GM20431 (cell line): ENCODE results near the gene CLDN1.

Experiments
- in situ Hi-C: fragments of 300-500 bp; cut with MseI, MboI; formaldehyde crosslinking; loops from one replicate; pipeline ENCODE4 v1.15.0; 2020; ENCODE audit warnings: low sequenced_read_pairs; ENCODE audit not compliant: unreplicated experiment

CLDN1 gene, protein sequence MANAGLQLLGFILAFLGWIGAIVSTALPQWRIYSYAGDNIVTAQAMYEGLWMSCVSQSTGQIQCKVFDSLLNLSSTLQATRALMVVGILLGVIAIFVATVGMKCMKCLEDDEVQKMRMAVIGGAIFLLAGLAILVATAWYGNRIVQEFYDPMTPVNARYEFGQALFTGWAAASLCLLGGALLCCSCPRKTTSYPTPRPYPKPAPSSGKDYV

GRCh38 chr3:190321789-190322603 is at the start of gene CLDN1:
Gene CLDN1, minus strand, starts transcription at chr3:190322446. Its CDS starts 240 bp downstream, at chr3:190322206.
- in situ Hi-C loops = no loop called here

DNA sequence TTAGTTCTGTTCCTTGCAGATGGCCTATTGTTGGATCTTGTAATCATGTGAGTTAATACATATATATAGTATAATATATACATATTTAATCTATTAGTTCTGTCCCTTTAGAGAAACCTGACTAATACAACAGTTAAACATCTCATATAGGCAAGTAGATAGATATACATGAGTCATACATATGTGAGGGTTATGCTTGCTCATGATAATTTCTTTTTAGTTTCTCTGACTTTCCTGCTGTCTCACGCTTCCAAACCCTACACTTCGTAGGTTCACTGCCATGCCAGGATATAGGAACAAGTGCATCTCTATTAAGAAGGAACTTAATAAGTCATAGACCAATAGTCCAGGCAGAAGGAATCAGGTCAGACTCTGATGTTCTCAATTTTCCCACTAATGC is 48.9 kb upstream of the CLDN1 start:
- in situ Hi-C loops = no loop called here

DNA sequence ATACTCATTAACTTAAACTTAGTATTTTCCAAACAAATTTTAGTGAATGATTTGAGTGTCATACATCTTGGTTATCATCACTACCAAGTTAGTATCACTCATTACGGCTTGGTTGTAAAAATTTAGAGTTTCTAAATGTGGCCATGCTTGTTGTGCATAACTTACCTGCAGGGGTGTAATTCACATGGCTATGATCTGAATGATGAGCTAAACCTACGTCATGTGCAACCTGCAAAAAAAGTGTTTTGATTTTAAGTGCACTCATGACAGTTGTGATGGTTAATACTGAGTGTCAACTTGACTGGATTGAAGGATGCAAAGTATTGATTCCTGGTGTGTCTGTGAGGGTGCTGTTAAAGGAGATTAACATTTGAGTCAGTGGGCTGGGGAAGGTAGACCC is 48.1 kb upstream of the CLDN1 start:
- in situ Hi-C loops = no loop called here

DNA sequence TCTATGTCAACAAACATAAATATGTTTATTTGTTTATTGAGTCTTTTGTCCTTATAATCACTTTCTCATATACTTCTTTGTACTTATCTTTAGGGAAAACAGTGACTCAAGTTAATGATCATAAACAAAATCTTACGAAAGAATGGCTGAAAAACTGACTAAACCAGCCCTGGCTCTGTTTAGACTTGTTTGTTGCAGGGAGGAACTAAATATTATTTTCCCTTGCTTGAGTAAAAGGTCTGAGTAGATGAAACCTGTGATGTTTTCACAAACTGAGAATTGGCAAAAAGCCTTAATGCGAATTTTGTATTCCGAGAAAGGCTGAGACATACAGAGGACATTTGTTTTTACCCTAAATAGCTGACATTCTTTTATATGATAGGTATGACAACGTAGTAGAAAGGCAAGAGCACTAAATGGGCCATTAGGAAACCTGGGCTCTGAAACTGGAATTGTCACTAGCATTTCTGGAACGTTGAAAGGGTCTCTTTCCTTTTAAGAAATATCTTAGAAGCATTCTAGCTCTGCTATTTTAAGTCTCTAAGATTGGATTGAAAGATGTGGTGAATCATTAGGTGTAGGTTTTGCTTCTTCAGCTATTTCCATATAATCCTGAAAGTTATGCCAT is 47.5 kb upstream of the CLDN1 start:
- in situ Hi-C loops = no loop called here

DNA sequence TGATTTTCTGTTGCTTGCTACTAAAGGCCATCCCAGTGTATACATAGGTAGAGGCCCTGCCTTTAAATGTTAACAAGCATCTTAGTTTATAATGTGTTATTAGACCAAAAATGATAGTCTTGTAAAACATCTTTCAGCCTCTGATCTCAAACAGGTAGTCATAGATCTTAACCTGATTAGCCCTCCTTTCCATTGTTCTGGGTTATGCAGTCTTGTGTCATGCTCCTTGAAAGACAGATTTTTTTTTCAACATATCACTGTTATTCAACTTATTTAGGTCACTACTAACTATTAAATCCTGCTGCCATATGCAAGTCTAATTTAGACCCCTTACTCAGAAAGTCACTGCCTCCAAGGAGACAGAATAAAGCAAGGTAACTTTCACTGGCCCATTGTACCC is 46.6 kb upstream of the CLDN1 start:
- in situ Hi-C loops = no loop called here

GRCh38 chr3:190366133-190366532 is 43.9 kb upstream of the CLDN1 start:
- in situ Hi-C loops = no loop called here

DNA sequence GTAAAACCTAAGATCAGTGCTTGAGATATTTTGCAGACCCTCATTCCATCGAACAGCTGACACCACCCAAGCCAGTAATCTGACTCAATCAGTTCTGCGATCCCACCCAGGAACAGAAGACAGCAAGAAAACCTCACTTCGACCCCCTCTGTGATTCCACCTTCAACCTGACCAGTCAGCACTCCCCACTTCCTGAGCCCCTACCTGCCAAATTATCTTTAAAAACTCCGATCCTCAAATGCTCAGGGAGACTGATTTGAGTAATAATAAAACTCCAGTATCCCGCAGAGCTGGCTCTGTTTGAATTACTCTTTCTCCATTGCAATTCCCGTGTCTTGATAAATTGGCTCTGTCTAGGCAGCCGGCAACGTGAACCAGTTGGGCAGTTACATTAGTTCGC is 40.0 kb upstream of the CLDN1 start:
- in situ Hi-C loops = no loop called here

GRCh38 chr3:190361791-190362190 is 39.5 kb upstream of the CLDN1 start:
- in situ Hi-C loops = no loop called here

- in situ Hi-C loops = no loop called here
These were observed 38.0 kb upstream of the CLDN1 start for GRCh38 chr3:190360228-190360627.

DNA sequence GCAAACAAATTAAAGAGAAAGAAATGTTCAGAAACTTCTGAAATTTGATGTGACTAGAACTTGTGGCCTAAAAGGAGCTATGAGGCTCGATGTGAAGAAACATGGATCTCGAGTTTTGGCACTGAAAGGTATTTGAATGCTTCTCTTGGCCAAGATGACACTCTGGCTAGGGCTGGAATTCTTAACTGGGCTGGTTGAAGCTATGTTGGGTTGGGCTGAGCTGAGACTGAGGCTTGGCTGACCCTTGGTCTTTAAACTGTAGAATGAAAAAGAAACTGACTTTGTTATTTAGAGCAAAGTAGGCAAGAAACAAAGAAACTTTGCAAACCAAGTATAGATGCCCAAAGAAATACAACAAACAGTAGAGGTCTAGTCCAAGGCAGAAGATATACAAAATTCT is 37.6 kb upstream of the CLDN1 start:
- in situ Hi-C loops = no loop called here

- in situ Hi-C loops = no loop called here
These were observed 35.2 kb upstream of the CLDN1 start for GRCh38 chr3:190357468-190357867.

DNA sequence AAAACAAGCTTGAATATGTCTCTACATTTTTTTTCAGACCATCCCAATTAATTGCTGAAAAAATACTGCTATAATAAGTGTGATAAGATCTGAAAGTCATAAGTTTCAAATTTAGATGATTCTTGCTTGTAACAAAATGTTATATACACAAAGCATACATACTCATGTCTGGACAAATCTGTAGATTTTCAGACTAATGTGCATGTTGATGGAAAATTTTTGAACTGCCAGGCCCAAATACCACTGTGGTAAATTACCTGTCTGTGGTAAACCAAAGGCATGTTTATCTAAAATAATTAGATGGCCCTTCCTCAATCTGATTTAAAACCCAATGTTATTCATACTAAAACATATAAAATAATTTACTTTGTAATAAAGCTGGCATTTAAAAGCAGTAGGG is 34.0 kb upstream of the CLDN1 start:
- in situ Hi-C loops = no loop called here

GRCh38 chr3:190352861-190353457 is 30.7 kb upstream of the CLDN1 start:
- in situ Hi-C loops = no loop called here

DNA sequence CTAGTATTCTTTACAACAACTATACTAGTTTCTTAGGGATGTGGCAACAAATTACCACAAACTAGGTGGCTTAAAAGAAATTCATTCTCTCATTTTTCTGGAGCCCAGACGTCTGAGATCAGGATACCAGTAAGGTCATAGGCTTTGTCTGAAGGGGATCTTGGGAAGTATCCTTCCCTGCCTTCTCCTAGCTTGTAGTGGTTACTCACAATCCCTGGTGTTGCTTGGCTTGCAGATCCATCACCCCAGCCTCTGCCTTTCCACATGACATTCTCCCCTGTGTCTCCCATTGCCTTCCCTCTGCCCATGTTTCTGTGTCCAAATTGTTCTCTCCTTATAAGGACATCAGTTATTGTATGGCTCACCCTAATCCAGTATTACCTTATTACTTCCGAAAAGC is 24.3 kb upstream of the CLDN1 start:
- in situ Hi-C loops = no loop called here

- in situ Hi-C loops = no loop called here
These were observed 23.6 kb upstream of the CLDN1 start for GRCh38 chr3:190345878-190346277.

- in situ Hi-C loops = no loop called here
These were observed 23.0 kb upstream of the CLDN1 start for GRCh38 chr3:190345027-190345821.

DNA sequence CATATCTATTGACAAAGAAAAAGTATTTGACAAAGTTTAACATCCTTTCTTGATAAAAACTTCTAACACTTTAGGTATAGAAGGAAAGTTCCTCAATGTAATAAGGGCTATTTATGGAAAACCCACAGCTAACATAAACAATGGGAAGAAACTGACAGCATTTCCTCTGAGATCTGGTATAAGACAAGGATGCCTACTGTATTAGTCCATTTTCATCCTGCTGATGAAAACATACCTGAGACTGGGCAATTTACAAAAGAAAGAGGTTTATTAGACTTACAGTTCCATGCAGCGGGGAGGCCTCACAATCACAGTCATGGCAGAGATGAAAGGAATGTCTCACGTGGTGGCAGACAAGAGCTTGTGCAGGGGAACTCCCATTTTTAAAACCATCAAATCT is 17.8 kb upstream of the CLDN1 start:
- in situ Hi-C loops = no loop called here

- in situ Hi-C loops = no loop called here
These were observed 16.9 kb upstream of the CLDN1 start for GRCh38 chr3:190339130-190339529.

DNA sequence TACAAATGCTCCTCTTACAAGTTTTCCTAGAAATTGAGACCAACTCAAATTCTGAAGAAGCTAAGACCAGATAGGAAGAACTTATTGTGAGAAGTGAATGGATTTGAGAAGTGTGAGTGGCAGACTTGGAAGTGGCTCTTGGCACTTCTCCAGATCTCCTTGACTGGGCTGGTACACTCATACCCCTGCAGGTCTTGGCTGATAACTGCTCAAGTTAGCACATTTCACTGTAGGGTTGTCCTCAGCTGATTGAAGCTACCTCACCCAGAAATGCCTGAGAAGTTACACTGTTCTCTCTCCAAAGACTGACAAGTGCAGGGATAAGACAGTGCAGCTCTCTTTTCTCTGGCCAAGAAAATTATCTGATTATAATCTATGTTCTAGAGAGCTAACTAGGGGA is 16.5 kb upstream of the CLDN1 start:
- in situ Hi-C loops = no loop called here

- in situ Hi-C loops = no loop called here
These were observed 15.1 kb upstream of the CLDN1 start for GRCh38 chr3:190337301-190337700.
